ENCODE results near the gene CREB3L2.
"Not testable (repeated sequence)": the region's sequence is repeated elsewhere in the genome, so short reads cannot be mapped to it uniquely, and the experiment has no call there.

CREB3L2 gene

GRCh38 chr7:137846827-137847567 is 154.9 kb downstream of the CREB3L2 start, which contains the start of gene DGKI:
DGKI (minus strand) TSS chr7:137846974.
- no peak within 1 kb of the TSS for H3K27ac ChIP-seq (ENCODE audit: low read depth, low read length)
- H3K36me3 ChIP-seq (ENCODE audit: control insufficient read depth, insufficient read depth, low read length) = no peaks in the 10 kb centered on the region
- H3K4me3 ChIP-seq (ENCODE audit: low read depth, low read length) = peak within 1 kb of the TSS; percentile 74
- peaks cover 65% of the 10 kb centered on the region for H3K27me3 ChIP-seq (ENCODE audit: control insufficient read depth, insufficient read depth, low read length)
- peaks cover 13% of the 10 kb centered on the region for H3K4me1 ChIP-seq (ENCODE audit: control insufficient read depth, insufficient read depth, low read length)
- peak within 1 kb of the TSS; percentile 36 for H3K9ac ChIP-seq (ENCODE audit: low read length)
- no peaks in the 10 kb centered on the region for H3K9me3 ChIP-seq (ENCODE audit: control insufficient read depth, insufficient read depth, low read depth, low read length)

DNA sequence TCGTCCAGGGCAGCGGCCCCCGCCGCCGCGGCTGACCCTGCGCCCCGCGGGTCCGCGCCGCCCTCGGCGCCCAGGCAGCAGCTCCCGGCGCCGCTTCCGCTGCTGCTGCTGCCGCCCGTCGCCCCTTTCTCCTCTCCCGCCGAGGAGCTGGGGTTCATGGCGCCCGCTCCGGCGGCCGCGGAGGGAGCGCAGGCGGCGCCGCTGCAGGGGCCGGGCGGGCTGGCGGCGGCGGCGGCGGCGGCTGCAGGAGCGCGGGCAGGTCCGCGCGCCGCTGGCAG is 155.4 kb downstream of the CREB3L2 start:
- Histone ChIP-seq H3K27ac (ENCODE audit: low read depth, low read length) (no peak overlapping the region), H3K36me3 (ENCODE audit: control insufficient read depth, insufficient read depth, low read length) (no peaks in the 10 kb centered on the region), H3K9ac (ENCODE audit: low read length) (no peak overlapping the region), H3K9me3 (ENCODE audit: control insufficient read depth, insufficient read depth, low read depth, low read length) (no peaks in the 10 kb centered on the region), H3K27me3 (ENCODE audit: control insufficient read depth, insufficient read depth, low read length) (peaks cover 65% of the 10 kb centered on the region), H3K4me3 (ENCODE audit: low read depth, low read length) (peak overlapping the region; percentile 54), H3K4me1 (ENCODE audit: control insufficient read depth, insufficient read depth, low read length) (peaks cover 13% of the 10 kb centered on the region)

GRCh38 chr7:137844677-137845425 is 157.0 kb downstream of the CREB3L2 start:
- Histone ChIP-seq H3K4me3 (ENCODE audit: low read depth, low read length) (no peak overlapping the region), H3K4me1 (ENCODE audit: control insufficient read depth, insufficient read depth, low read length) (peaks cover 26% of the 10 kb centered on the region), H3K9ac (ENCODE audit: low read length) (no peak overlapping the region), H3K27me3 (ENCODE audit: control insufficient read depth, insufficient read depth, low read length) (peaks cover 62% of the 10 kb centered on the region), H3K27ac (ENCODE audit: low read depth, low read length) (no peak overlapping the region), H3K36me3 (ENCODE audit: control insufficient read depth, insufficient read depth, low read length) (no peaks in the 10 kb centered on the region), H3K9me3 (ENCODE audit: control insufficient read depth, insufficient read depth, low read depth, low read length) (no peaks in the 10 kb centered on the region)

DNA sequence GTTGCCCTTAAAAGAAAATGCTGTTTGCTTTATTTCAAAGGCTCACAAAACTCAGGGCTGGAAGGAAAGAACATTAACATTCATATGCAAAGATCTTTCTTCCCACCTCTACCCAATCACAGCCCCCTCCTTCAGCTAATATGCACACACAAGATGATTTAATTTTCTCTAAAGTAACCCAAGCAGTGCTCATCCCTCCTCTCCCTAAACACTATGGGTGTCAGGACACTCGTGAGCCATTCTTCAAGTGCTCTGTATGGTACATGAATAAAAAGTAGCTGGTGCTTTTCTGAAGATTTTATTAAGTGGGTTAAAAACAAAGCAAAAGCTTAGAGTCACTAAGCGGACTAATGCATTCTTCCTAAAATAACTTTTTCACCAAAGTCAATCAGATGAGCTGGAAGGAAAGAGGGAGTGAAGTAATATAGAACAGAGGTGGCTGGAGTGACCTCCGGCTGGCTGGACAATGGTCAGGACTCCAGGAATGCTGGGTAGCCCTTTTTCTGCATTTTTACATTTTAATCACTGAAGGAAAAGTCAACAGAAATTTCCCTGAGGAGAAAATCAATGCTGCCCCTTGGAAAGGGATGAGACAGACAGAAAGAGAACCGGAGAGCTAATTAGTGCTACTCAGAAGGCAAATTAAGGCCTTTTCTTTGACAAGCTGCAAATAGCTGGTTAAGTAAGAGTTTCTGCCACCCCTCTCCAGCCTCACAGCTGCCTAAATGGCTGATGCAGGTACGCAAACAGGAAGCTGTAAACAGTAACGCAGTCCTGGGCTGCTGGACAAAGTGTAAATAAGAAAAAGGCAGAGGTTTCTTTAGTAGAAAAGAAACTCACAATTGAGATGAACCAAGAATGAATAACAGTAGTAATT is 161.7 kb downstream of the CREB3L2 start:
- Histone ChIP-seq H3K4me1 (ENCODE audit: control insufficient read depth, insufficient read depth, low read length) (peaks cover 28% of the 10 kb centered on the region), H3K4me3 (ENCODE audit: low read depth, low read length) (no peak overlapping the region), H3K27me3 (ENCODE audit: control insufficient read depth, insufficient read depth, low read length) (peaks cover 15% of the 10 kb centered on the region)

GRCh38 chr7:137838706-137839315 is 163.1 kb downstream of the CREB3L2 start:
- H3K27me3 ChIP-seq (ENCODE audit: control insufficient read depth, insufficient read depth, low read length) = peaks cover 1% of the 10 kb centered on the region; the same call in 1 of the 2 replicates
- H3K27ac ChIP-seq (ENCODE audit: low read depth, low read length) = no peak overlapping the region
- H3K4me1 ChIP-seq (ENCODE audit: control insufficient read depth, insufficient read depth, low read length) = peaks cover 25% of the 10 kb centered on the region
- 0 out of 2 replicates have a peak, but pooled peaks cover 5% of the 10 kb centered on the region for H3K36me3 ChIP-seq (ENCODE audit: control insufficient read depth, insufficient read depth, low read length)
- H3K9me3 ChIP-seq (ENCODE audit: control insufficient read depth, insufficient read depth, low read depth, low read length) = peaks cover 12% of the 10 kb centered on the region
- H3K9ac ChIP-seq (ENCODE audit: low read length) = no peak overlapping the region
- H3K4me3 ChIP-seq (ENCODE audit: low read depth, low read length) = no peak overlapping the region

More for the DNA sequence above, 161.7 kb downstream of the CREB3L2 start:
- H3K27ac ChIP-seq (ENCODE audit: low read depth, low read length) = peak overlapping the region; percentile 56
- no peak overlapping the region for H3K9ac ChIP-seq (ENCODE audit: low read length)
- H3K9me3 ChIP-seq (ENCODE audit: control insufficient read depth, insufficient read depth, low read depth, low read length) = no peaks in the 10 kb centered on the region
- no peaks in the 10 kb centered on the region for H3K36me3 ChIP-seq (ENCODE audit: control insufficient read depth, insufficient read depth, low read length)

DNA sequence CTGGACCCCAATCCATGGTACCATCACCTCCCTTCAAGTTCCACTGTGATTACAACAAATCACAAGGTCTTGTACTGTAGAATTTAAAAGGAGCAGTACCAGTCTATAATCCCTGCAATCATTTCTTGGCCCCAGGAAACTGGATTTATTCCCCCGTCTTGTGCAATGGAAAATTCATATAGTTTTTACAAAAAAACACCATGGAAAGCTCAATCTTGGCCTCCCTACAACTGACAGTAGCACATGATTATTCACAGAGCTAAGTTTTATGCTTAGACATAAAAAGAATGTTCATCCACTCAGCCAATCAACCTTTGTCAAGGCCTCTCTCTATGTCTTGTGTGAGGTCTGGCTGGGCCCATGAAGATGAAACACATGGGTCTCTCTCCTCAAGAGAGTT is 165.3 kb downstream of the CREB3L2 start:
- Histone ChIP-seq H3K4me1 (ENCODE audit: control insufficient read depth, insufficient read depth, low read length) (peaks cover 25% of the 10 kb centered on the region), H3K9me3 (ENCODE audit: control insufficient read depth, insufficient read depth, low read depth, low read length) (peaks cover 34% of the 10 kb centered on the region), H3K4me3 (ENCODE audit: low read depth, low read length) (no peak overlapping the region), H3K27ac (ENCODE audit: low read depth, low read length) (no peak overlapping the region), H3K9ac (ENCODE audit: low read length) (no peak overlapping the region), H3K27me3 (ENCODE audit: control insufficient read depth, insufficient read depth, low read length) (no peaks in the 10 kb centered on the region), H3K36me3 (ENCODE audit: control insufficient read depth, insufficient read depth, low read length) (0 out of 2 replicates have a peak, but pooled peaks cover 5% of the 10 kb centered on the region)

GRCh38 chr7:137836113-137836509 is 165.8 kb downstream of the CREB3L2 start:
- Histone ChIP-seq H3K9ac (ENCODE audit: low read length) (no peak overlapping the region), H3K27me3 (ENCODE audit: control insufficient read depth, insufficient read depth, low read length) (no peaks in the 10 kb centered on the region), H3K36me3 (ENCODE audit: control insufficient read depth, insufficient read depth, low read length) (0 out of 2 replicates have a peak, but pooled peaks cover 5% of the 10 kb centered on the region), H3K4me3 (ENCODE audit: low read depth, low read length) (no peak overlapping the region), H3K4me1 (ENCODE audit: control insufficient read depth, insufficient read depth, low read length) (peaks cover 25% of the 10 kb centered on the region), H3K27ac (ENCODE audit: low read depth, low read length) (no peak overlapping the region), H3K9me3 (ENCODE audit: control insufficient read depth, insufficient read depth, low read depth, low read length) (peaks cover 39% of the 10 kb centered on the region)

- Histone ChIP-seq H3K27me3 (ENCODE audit: control insufficient read depth, insufficient read depth, low read length) (no peaks in the 10 kb centered on the region), H3K4me1 (ENCODE audit: control insufficient read depth, insufficient read depth, low read length) (peaks cover 19% of the 10 kb centered on the region), H3K27ac (ENCODE audit: low read depth, low read length) (no peak overlapping the region), H3K36me3 (ENCODE audit: control insufficient read depth, insufficient read depth, low read length) (0 out of 2 replicates have a peak, but pooled peaks cover 5% of the 10 kb centered on the region), H3K4me3 (ENCODE audit: low read depth, low read length) (no peak overlapping the region), H3K9ac (ENCODE audit: low read length) (no peak overlapping the region), H3K9me3 (ENCODE audit: control insufficient read depth, insufficient read depth, low read depth, low read length) (peaks cover 44% of the 10 kb centered on the region)
Measured at GRCh38 chr7:137835486-137836112, 166.3 kb downstream of the CREB3L2 start.

DNA sequence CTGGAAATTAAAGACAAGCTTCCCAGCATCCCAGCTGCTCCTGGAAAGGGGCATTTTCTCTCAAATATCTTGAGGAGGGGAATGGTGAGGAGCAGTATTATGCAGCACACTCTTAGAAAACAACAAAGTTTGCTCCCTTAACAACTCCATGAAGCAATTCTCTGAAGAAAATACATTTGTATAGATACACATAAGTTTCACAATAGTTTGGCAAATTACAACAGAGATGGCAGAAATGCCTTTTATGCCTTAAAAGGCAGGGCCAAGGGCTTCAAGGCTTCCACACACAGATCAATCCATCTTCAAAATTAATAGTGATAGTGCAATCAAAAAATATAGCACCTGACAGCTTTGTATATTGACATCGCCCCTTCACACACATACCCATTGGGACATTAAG is 167.3 kb downstream of the CREB3L2 start:
- no peak overlapping the region for H3K9ac ChIP-seq (ENCODE audit: low read length)
- H3K4me3 ChIP-seq (ENCODE audit: low read depth, low read length) = no peak overlapping the region
- peaks cover 49% of the 10 kb centered on the region for H3K9me3 ChIP-seq (ENCODE audit: control insufficient read depth, insufficient read depth, low read depth, low read length)
- H3K36me3 ChIP-seq (ENCODE audit: control insufficient read depth, insufficient read depth, low read length) = 0 out of 2 replicates have a peak, but pooled peaks cover 5% of the 10 kb centered on the region
- peaks cover 9% of the 10 kb centered on the region for H3K4me1 ChIP-seq (ENCODE audit: control insufficient read depth, insufficient read depth, low read length)
- H3K27me3 ChIP-seq (ENCODE audit: control insufficient read depth, insufficient read depth, low read length) = no peaks in the 10 kb centered on the region
- H3K27ac ChIP-seq (ENCODE audit: low read depth, low read length) = no peak overlapping the region

- H3K9me3 ChIP-seq (ENCODE audit: control insufficient read depth, insufficient read depth, low read depth, low read length) = peaks cover 49% of the 10 kb centered on the region
- H3K27me3 ChIP-seq (ENCODE audit: control insufficient read depth, insufficient read depth, low read length); H3K9ac ChIP-seq (ENCODE audit: low read length); H3K36me3 ChIP-seq (ENCODE audit: control insufficient read depth, insufficient read depth, low read length); H3K4me1 ChIP-seq (ENCODE audit: control insufficient read depth, insufficient read depth, low read length); H3K4me3 ChIP-seq (ENCODE audit: low read depth, low read length); H3K27ac ChIP-seq (ENCODE audit: low read depth, low read length): not testable (repeated sequence)
Measured at GRCh38 chr7:137832990-137833389, 168.9 kb downstream of the CREB3L2 start.

Data from HUES6 (cell line).